ENCODE measurements around the gene PTPN2. TPM values are rescaled to one million over a fixed set of nuclear protein-coding genes. Genes with fewer than 3 reads are reported as not detected.

The PTPN2 gene
- total RNA-seq, 1 experiment from 2014 or later, result 55.0 TPM

DNA sequence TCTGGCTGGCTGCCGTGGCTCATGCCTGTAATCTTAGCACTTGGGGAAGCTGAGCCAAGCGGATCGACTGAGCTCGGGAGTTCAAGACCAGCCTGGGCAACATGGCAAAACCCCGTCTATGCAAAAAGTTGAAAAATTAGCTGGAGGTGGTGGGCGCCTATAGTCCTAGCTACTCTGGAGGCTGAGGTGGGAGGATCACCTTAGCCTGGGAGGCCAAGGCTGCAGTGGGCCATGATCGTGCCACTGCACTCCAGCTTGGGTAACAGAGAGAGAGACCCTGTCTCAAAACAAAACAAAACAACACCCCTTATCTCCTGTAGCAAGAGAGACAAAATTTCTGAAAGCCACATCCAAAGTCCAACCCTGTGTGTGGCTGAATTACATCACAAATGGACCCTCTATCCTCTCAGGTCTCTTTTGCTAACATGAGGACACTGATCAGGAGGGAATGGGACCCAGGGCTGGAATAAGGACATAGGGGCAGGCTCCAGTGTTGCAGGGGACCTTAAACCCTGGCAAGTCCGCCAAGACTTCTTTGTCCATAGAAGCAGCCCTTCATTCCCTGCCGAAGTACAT lies 116.4 kb downstream of the PTPN2 start:
- ChIA-PET POLR2A (interaction anchor here (0.9 to 1.5 kb wide), 2 partner anchors 9 to 116 kb away, joined by 6 to 8 read pairs; no protein-coding TSS in a partner anchor), CTCF (interaction anchor here (0.6 to 1.4 kb wide), 4 partner anchors 9 to 390 kb away, joined by 3 to 8 read pairs (median 5); partner anchors contain the start of gene AFG3L2)
- Histone ChIP-seq H3K36me3 (ENCODE audit: control insufficient read depth, insufficient read depth, low read length) (no peaks in the 10 kb centered on the region), H3K4me3 (ENCODE audit: low read depth, low read length) (no peak overlapping the region), H3K27me3 (replicated peaks; ENCODE audit: control insufficient read depth, insufficient read depth, low read length) (no peaks in the 10 kb centered on the region), H3K9me3 (no peaks in the 10 kb centered on the region), H3K4me1 (peaks cover 25% of the 10 kb centered on the region)
- peaks cover 9% of the 10 kb centered on the region for H3K4me1 Mint-ChIP-seq (ENCODE audit: low read depth, unreplicated experiment)
- no peaks in the 10 kb centered on the region for H3K36me3 Mint-ChIP-seq (ENCODE audit: insufficient read depth, unreplicated experiment)
- TF ChIP-seq, protein P1, sequence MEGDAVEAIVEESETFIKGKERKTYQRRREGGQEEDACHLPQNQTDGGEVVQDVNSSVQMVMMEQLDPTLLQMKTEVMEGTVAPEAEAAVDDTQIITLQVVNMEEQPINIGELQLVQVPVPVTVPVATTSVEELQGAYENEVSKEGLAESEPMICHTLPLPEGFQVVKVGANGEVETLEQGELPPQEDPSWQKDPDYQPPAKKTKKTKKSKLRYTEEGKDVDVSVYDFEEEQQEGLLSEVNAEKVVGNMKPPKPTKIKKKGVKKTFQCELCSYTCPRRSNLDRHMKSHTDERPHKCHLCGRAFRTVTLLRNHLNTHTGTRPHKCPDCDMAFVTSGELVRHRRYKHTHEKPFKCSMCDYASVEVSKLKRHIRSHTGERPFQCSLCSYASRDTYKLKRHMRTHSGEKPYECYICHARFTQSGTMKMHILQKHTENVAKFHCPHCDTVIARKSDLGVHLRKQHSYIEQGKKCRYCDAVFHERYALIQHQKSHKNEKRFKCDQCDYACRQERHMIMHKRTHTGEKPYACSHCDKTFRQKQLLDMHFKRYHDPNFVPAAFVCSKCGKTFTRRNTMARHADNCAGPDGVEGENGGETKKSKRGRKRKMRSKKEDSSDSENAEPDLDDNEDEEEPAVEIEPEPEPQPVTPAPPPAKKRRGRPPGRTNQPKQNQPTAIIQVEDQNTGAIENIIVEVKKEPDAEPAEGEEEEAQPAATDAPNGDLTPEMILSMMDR (IDR thresholded peaks at IDR 0.05; ENCODE audit: insufficient read depth in 1 of 2, low read depth in 1 of 2, low read length in 1 of 2, severe bottlenecking in 1 of 2, unreplicated experiment in 1 of 2), result no peak
- BruUV-seq (replicated peaks), result no TSS peak
- H3K27me3 Mint-ChIP-seq (ENCODE audit: insufficient read depth, unreplicated experiment), result no peaks in the 10 kb centered on the region
- DNase-seq, result no peak
- H3K27ac Mint-ChIP-seq (ENCODE audit: unreplicated experiment), result no peak overlapping the region
- H3K4me3 Mint-ChIP-seq (ENCODE audit: unreplicated experiment), result no peak overlapping the region
- no peaks in the 10 kb centered on the region for H3K9me3 Mint-ChIP-seq (ENCODE audit: unreplicated experiment)
- intact Hi-C loops (cut with micrococcal nuclease; ENCODE audit: unreplicated experiment), result loop anchor here (1.0 to 5.0 kb wide), 3 partner anchors 23 to 180 kb away; partner anchors contain the start of gene SEH1L

- no peaks in the 10 kb centered on the region for H3K27me3 ChIP-seq (replicated peaks; ENCODE audit: control insufficient read depth, insufficient read depth, low read length)
- no peak overlapping the region for H3K4me3 Mint-ChIP-seq (ENCODE audit: unreplicated experiment)
- DNase-seq, result peak; percentile 52 to 61
- CTCF ChIA-PET, result interaction anchor here (0.6 to 1.4 kb wide), 4 partner anchors 10 to 390 kb away, joined by 3 to 8 read pairs (median 5); partner anchors contain the start of gene AFG3L2
- H3K4me1 Mint-ChIP-seq (ENCODE audit: low read depth, unreplicated experiment), result peaks cover 9% of the 10 kb centered on the region
- no TSS peak for BruUV-seq (replicated peaks)
- POLR2A ChIA-PET, result interaction anchor here (1.5 kb wide), 2 partner anchors 10 to 37 kb away, joined by 7 to 8 read pairs; no protein-coding TSS in a partner anchor
- peak overlapping the region; percentile 48 for H3K27ac Mint-ChIP-seq (ENCODE audit: unreplicated experiment)
- TF ChIP-seq, protein P1 (IDR thresholded peaks at IDR 0.05; ENCODE audit: insufficient read depth in 1 of 2, low read depth in 1 of 2, low read length in 1 of 2, severe bottlenecking in 1 of 2, unreplicated experiment in 1 of 2), result peak; percentile 39 to 51
- H3K36me3 Mint-ChIP-seq (ENCODE audit: insufficient read depth, unreplicated experiment), result peaks cover 4% of the 10 kb centered on the region
- H3K9me3 Mint-ChIP-seq (ENCODE audit: unreplicated experiment), result no peaks in the 10 kb centered on the region
- peaks cover 31% of the 10 kb centered on the region for H3K4me1 ChIP-seq
- H3K4me3 ChIP-seq (ENCODE audit: low read depth, low read length), result no peak overlapping the region
- H3K27me3 Mint-ChIP-seq (ENCODE audit: insufficient read depth, unreplicated experiment), result no peaks in the 10 kb centered on the region
- H3K36me3 ChIP-seq (ENCODE audit: control insufficient read depth, insufficient read depth, low read length), result no peaks in the 10 kb centered on the region
- intact Hi-C loops (cut with micrococcal nuclease; ENCODE audit: unreplicated experiment), result loop anchor here (1.0 to 5.0 kb wide), 3 partner anchors 23 to 180 kb away; partner anchors contain the start of gene SEH1L
- no peaks in the 10 kb centered on the region for H3K9me3 ChIP-seq
Observed at GRCh38 chr18:12766986-12767433, 117.0 kb downstream of the PTPN2 start.

GRCh38 chr18:12765586-12765985 lies 118.5 kb downstream of the PTPN2 start:
- Mint-ChIP-seq H3K9me3 (ENCODE audit: unreplicated experiment) (no peaks in the 10 kb centered on the region), H3K4me3 (ENCODE audit: unreplicated experiment) (no peak overlapping the region), H3K27ac (ENCODE audit: unreplicated experiment) (peak overlapping the region; percentile 67), H3K36me3 (ENCODE audit: insufficient read depth, unreplicated experiment) (peaks cover 4% of the 10 kb centered on the region), H3K27me3 (ENCODE audit: insufficient read depth, unreplicated experiment) (no peaks in the 10 kb centered on the region), H3K4me1 (ENCODE audit: low read depth, unreplicated experiment) (peaks cover 20% of the 10 kb centered on the region)
- Histone ChIP-seq H3K36me3 (ENCODE audit: control insufficient read depth, insufficient read depth, low read length) (no peaks in the 10 kb centered on the region), H3K27me3 (replicated peaks; ENCODE audit: control insufficient read depth, insufficient read depth, low read length) (no peaks in the 10 kb centered on the region), H3K4me3 (ENCODE audit: low read depth, low read length) (no peak overlapping the region), H3K9me3 (no peaks in the 10 kb centered on the region), H3K4me1 (peaks cover 40% of the 10 kb centered on the region)
- intact Hi-C loops (cut with micrococcal nuclease; ENCODE audit: unreplicated experiment), result loop anchor here (5.0 kb wide), 1 partner anchor 182 kb away; the partner anchor contains the start of gene SEH1L
- no peak for DNase-seq
- ChIA-PET CTCF (no interaction called here), POLR2A (interaction anchor here (1.5 kb wide), 1 partner anchor 35 kb away, joined by 7 read pairs; no protein-coding TSS in a partner anchor)
- TF ChIP-seq, protein P1 (IDR thresholded peaks at IDR 0.05; ENCODE audit: insufficient read depth in 1 of 2, low read depth in 1 of 2, low read length in 1 of 2, severe bottlenecking in 1 of 2, unreplicated experiment in 1 of 2), result no peak
- no TSS peak for BruUV-seq (replicated peaks)
